H9 (cell line): ENCODE results near the gene SLC2A3. TPM values are rescaled to one million over a fixed set of nuclear protein-coding genes. Genes with fewer than 3 reads are reported as not detected.

Experiments
- DNase-seq: peaks from one replicate; pipeline ENCODE4 v3.0.0-alpha.2; 2017
- H2AFZ ChIP-seq: one replicate; pipeline ENCODE4 v1.6.1; 2013; ENCODE audit warnings: mild to moderate bottlenecking, low read length, control low read depth, moderate library complexity
- H2AK5ac ChIP-seq: 2 replicates; pipeline ENCODE4 v1.6.1; 2013; ENCODE audit warnings: low read length, control low read depth, mixed read lengths; ENCODE audit not compliant: insufficient read length
- H2BK120ac ChIP-seq: one replicate; pipeline ENCODE4 v1.6.1; 2013; ENCODE audit warnings: low read depth, mild to moderate bottlenecking, low read length, control low read depth, inconsistent platforms; ENCODE audit not compliant: poor library complexity, severe bottlenecking
- H2BK12ac ChIP-seq: 2 replicates; pipeline ENCODE4 v1.6.1; 2013; ENCODE audit warnings: low read length, control low read depth, mixed read lengths, low read depth; ENCODE audit not compliant: insufficient read length
- H2BK15ac ChIP-seq: 2 replicates; pipeline ENCODE4 v1.6.1; 2013; ENCODE audit warnings: low read depth, low read length, control low read depth
- H2BK20ac ChIP-seq: one replicate; pipeline ENCODE4 v1.6.1; 2013; ENCODE audit warnings: low read depth, mild to moderate bottlenecking, low read length, control low read depth, inconsistent platforms; ENCODE audit not compliant: poor library complexity, severe bottlenecking
- H2BK5ac ChIP-seq: 2 replicates; pipeline ENCODE4 v1.6.1; 2013; ENCODE audit warnings: low read length, control low read depth, mixed read lengths; ENCODE audit not compliant: insufficient read length
- H3K14ac ChIP-seq: 2 replicates; pipeline ENCODE4 v1.6.1; 2013; ENCODE audit warnings: low read length, control low read depth; ENCODE audit not compliant: insufficient read depth
- H3K18ac ChIP-seq: 2 replicates; pipeline ENCODE4 v1.6.1; 2013; ENCODE audit warnings: low read depth, mild to moderate bottlenecking, mixed read lengths, low read length, control low read depth; ENCODE audit not compliant: insufficient read length
- H3K23ac ChIP-seq: 2 replicates; pipeline ENCODE4 v1.6.1; 2013; ENCODE audit warnings: low read length, control low read depth, mixed read lengths, low read depth; ENCODE audit not compliant: insufficient read length
- H3K23me2 ChIP-seq: 2 replicates; pipeline ENCODE4 v1.6.1; 2013; ENCODE audit warnings: low read depth, mild to moderate bottlenecking, mixed read lengths, low read length, control low read depth; ENCODE audit not compliant: insufficient read length, poor library complexity, severe bottlenecking
- H3K27ac ChIP-seq: 2 replicates; pipeline ENCODE4 v1.5.1; 2013; ENCODE audit warnings: low read length, control low read depth, mixed read lengths, low read depth; ENCODE audit not compliant: insufficient read length
- H3K27me3 ChIP-seq: 2 replicates; pipeline ENCODE4 v1.6.1; 2013; ENCODE audit warnings: low read length, control low read depth, inconsistent platforms; ENCODE audit not compliant: insufficient read depth
- H3K4ac ChIP-seq: 2 replicates; pipeline ENCODE4 v1.6.1; 2013; ENCODE audit warnings: low read depth, mild to moderate bottlenecking, control low read depth, inconsistent platforms, low read length, moderate library complexity
- H3K4me1 ChIP-seq: 2 replicates; pipeline ENCODE4 v1.6.1; 2013; ENCODE audit warnings: low read length, control low read depth, inconsistent platforms; ENCODE audit not compliant: insufficient read depth
- H3K4me2 ChIP-seq: 2 replicates; pipeline ENCODE4 v1.6.1; 2013; ENCODE audit warnings: low read length, control low read depth, mixed read lengths; ENCODE audit not compliant: insufficient read length, insufficient read depth
- H3K56ac ChIP-seq: 2 replicates; pipeline ENCODE4 v1.6.1; 2013; ENCODE audit warnings: low read depth, mild to moderate bottlenecking, mixed read lengths, low read length, control low read depth; ENCODE audit not compliant: insufficient read length
- H3K79me1 ChIP-seq: 2 replicates; pipeline ENCODE4 v1.6.1; 2013; ENCODE audit warnings: low read depth, mild to moderate bottlenecking, moderate library complexity, low read length, control low read depth, inconsistent platforms; ENCODE audit not compliant: insufficient read depth, poor library complexity, severe bottlenecking
- H3K79me2 ChIP-seq: 2 replicates; pipeline ENCODE4 v1.6.1; 2013; ENCODE audit warnings: low read length, control low read depth, inconsistent platforms; ENCODE audit not compliant: insufficient read depth
- H3K9ac ChIP-seq: 2 replicates; pipeline ENCODE4 v1.6.1; 2013; ENCODE audit warnings: low read length, control low read depth, mixed read lengths; ENCODE audit not compliant: insufficient read length; ENCODE audit errors: extremely low read depth
- H3K9me3 ChIP-seq: one replicate; pipeline ENCODE4 v1.6.1; 2013; ENCODE audit warnings: low read depth, low read length, inconsistent platforms; ENCODE audit not compliant: control insufficient read depth
- H3T11ph ChIP-seq: one replicate; pipeline ENCODE4 v1.6.1; 2013; ENCODE audit warnings: mild to moderate bottlenecking, low read length, control low read depth, inconsistent platforms
- H4K20me1 ChIP-seq: one replicate; pipeline ENCODE4 v1.6.1; 2013; ENCODE audit not compliant: control insufficient read depth, insufficient read length, insufficient read depth
- H4K5ac ChIP-seq: 2 replicates; pipeline ENCODE4 v1.6.1; 2013; ENCODE audit warnings: low read depth, mild to moderate bottlenecking, mixed read lengths, low read length, control low read depth; ENCODE audit not compliant: insufficient read length
- H4K8ac ChIP-seq: replicated peaks from 2 replicates; pipeline ENCODE4 v1.6.1; 2013; ENCODE audit warnings: low read length, control low read depth, mixed read lengths, low read depth; ENCODE audit not compliant: insufficient read length
- H4K91ac ChIP-seq: 2 replicates; pipeline ENCODE4 v1.6.1; 2013; ENCODE audit warnings: low read depth, mild to moderate bottlenecking, moderate library complexity, mixed read lengths, low read length, control low read depth; ENCODE audit not compliant: insufficient read length
- H3K27ac Mint-ChIP-seq, 3 experiments: 2 replicates in 2 of 3; 3 replicates in 1 of 3; pipeline ENCODE4 v1.8.0; 2020 to 2021; ENCODE audit warnings: mixed read lengths in 3 of 3, mild to moderate bottlenecking in 1 of 3, moderate library complexity in 1 of 3
- H3K27me3 Mint-ChIP-seq: 2 replicates; pipeline ENCODE4 v1.8.0; 2021; ENCODE audit warnings: low read depth, mild to moderate bottlenecking, moderate library complexity, mixed read lengths
- H3K36me3 Mint-ChIP-seq, 3 experiments: 2 replicates in 2 of 3; 3 replicates in 1 of 3; pipeline ENCODE4 v1.8.0; 2020 to 2021; ENCODE audit warnings: low read depth in 3 of 3, mixed read lengths in 3 of 3; ENCODE audit not compliant: insufficient read depth in 1 of 3
- H3K4me1 Mint-ChIP-seq, 2 experiments: 2 replicates each; pipeline ENCODE4 v1.8.0; 2020; ENCODE audit warnings: mixed read lengths in 2 of 2
- H3K4me3 Mint-ChIP-seq, 2 experiments: 2 replicates in 1 of 2; 3 replicates in 1 of 2; pipeline ENCODE4 v1.8.0; 2020 to 2021; ENCODE audit warnings: mild to moderate bottlenecking in 2 of 2, mixed read lengths in 2 of 2, moderate library complexity in 1 of 2
- H3K9me3 Mint-ChIP-seq, 2 experiments: 2 replicates in 1 of 2; 3 replicates in 1 of 2; pipeline ENCODE4 v1.8.0; 2020; ENCODE audit warnings: mild to moderate bottlenecking in 2 of 2, mixed read lengths in 2 of 2, moderate library complexity in 1 of 2
- CTCF ChIP-seq: fragments of 200-600 bp; sonication (generic); conservative IDR thresholded peaks from 3 replicates; pipeline ENCODE4 v1.8.0; 2021; ENCODE audit warnings: antibody characterized with exemption, mild to moderate bottlenecking
- WGBS: extraction: QIAGEN DNeasy Blood & Tissue Kit; methylation state at CpG from one replicate; pipeline ENCODE4 v1.1.7; 2013; ENCODE audit warnings: missing lambda C conversion rate, low lambda C conversion rate, mixed read lengths; ENCODE audit not compliant: insufficient read length; ENCODE audit errors: extremely low coverage; 5-methylcytosine and 5-hydroxymethylcytosine counted together
- total RNA-seq: library from RNA; stranded (reverse); gene quantifications from 2 replicates; pipeline ENCODE4 v1.2.1, GENCODE V29; 2021

Gene SLC2A3
- total RNA-seq, 1 experiment from 2014 or later: 569 TPM

GRCh38 chr12:7934889-7935492, 996 bp downstream of the SLC2A3 start:
- WGBS: no CpG with 5 or more reads among the region's 16 CpGs

More at GRCh38 chr12:7934889-7935492, 996 bp downstream of the SLC2A3 start:
- H3K79me1 ChIP-seq: no peaks in the 10 kb centered on the region
- H3K9ac ChIP-seq: peak overlapping the region; percentile 96
- H4K91ac ChIP-seq: no peak overlapping the region
- H3K14ac ChIP-seq: no peak overlapping the region
- H4K20me1 ChIP-seq: no peaks in the 10 kb centered on the region
- H3K27ac Mint-ChIP-seq: no peak overlapping the region
- H3K9me3 Mint-ChIP-seq: no peaks in the 10 kb centered on the region
- H3K79me2 ChIP-seq: peaks cover 24% of the 10 kb centered on the region
- no peak overlapping the region for H4K8ac ChIP-seq
- H3K4ac ChIP-seq: no peak overlapping the region
- no peak overlapping the region for H3K56ac ChIP-seq
- H2BK120ac ChIP-seq: no peak overlapping the region
- no peak overlapping the region for H3K23ac ChIP-seq
- peaks cover 17 to 20% of the 10 kb centered on the region in 2 experiments for H3K4me1 Mint-ChIP-seq
- H3K4me2 ChIP-seq: peak overlapping the region; percentile 90
- no peak overlapping the region for H3T11ph ChIP-seq
- no peak overlapping the region for H2BK15ac ChIP-seq
- H2BK12ac ChIP-seq: no peak overlapping the region
- H3K27ac ChIP-seq: no peak overlapping the region
- DNase-seq: no peak
- no peaks in the 10 kb centered on the region for H3K27me3 Mint-ChIP-seq
- H2AK5ac ChIP-seq: no peak overlapping the region
- H3K18ac ChIP-seq: no peak overlapping the region
- H3K9me3 ChIP-seq: no peaks in the 10 kb centered on the region
- H3K36me3 Mint-ChIP-seq: peaks cover 0 to 15% (median 0%) of the 10 kb centered on the region in 3 experiments; a peak in 6 of 7 replicates
- H2BK20ac ChIP-seq: no peak overlapping the region
- no peak overlapping the region for H3K4me3 Mint-ChIP-seq
- no peak for TF ChIP-seq CTCF
- H4K5ac ChIP-seq: no peak overlapping the region
- H2AFZ ChIP-seq: no peak overlapping the region
- no peaks in the 10 kb centered on the region for H3K27me3 ChIP-seq
- no peaks in the 10 kb centered on the region for H3K4me1 ChIP-seq
- H2BK5ac ChIP-seq: no peak overlapping the region
- peaks cover 11% of the 10 kb centered on the region for H3K23me2 ChIP-seq
